Activated CD4-positive, alpha-beta memory T cell treated with anti-CD3 and anti-CD28 coated beads for 36 hours (primary cell): ENCODE measurements around the gene DCAF16. TPM values are rescaled to one million over a fixed set of nuclear protein-coding genes. Genes with fewer than 3 reads are reported as not detected.

Experiments
- CTCF ChIA-PET: fragments of 350-600 bp; sonication (Branson Sonifier 250); formaldehyde crosslinking; loops from one replicate; lab custom pipeline; 2021; ENCODE audit warnings: antibody characterized with exemption, inconsistent platforms; lab: Charles Lee
- POLR2A ChIA-PET: fragments of 350-600 bp; sonication (Branson Sonifier 250); formaldehyde crosslinking; loops from one replicate; lab custom pipeline; 2021; ENCODE audit warnings: antibody characterized with exemption; lab: Charles Lee
- DNase-seq: peaks from one replicate; pipeline ENCODE4 v3.0.0-alpha.2; 2020
- H3K27ac Mint-ChIP-seq: one replicate; pipeline ENCODE4 v1.8.0; 2021; ENCODE audit warnings: mixed read lengths
- H3K27me3 Mint-ChIP-seq: one replicate; pipeline ENCODE4 v1.8.0; 2021; ENCODE audit warnings: mixed read lengths
- H3K36me3 Mint-ChIP-seq: one replicate; pipeline ENCODE4 v1.8.0; 2021; ENCODE audit warnings: mixed read lengths
- H3K4me1 Mint-ChIP-seq: one replicate; pipeline ENCODE4 v1.8.0; 2021; ENCODE audit warnings: low read depth, mixed read lengths
- H3K4me3 Mint-ChIP-seq: one replicate; pipeline ENCODE4 v1.8.0; 2021; ENCODE audit warnings: mild to moderate bottlenecking, mixed read lengths
- H3K9me3 Mint-ChIP-seq: one replicate; pipeline ENCODE4 v1.8.0; 2021; ENCODE audit warnings: mixed read lengths
- intact Hi-C: fragments of 100-400 bp; cut with micrococcal nuclease; formaldehyde crosslinking; loops from one replicate; pipeline ENCODE4 v1.15.1; 2023
- total RNA-seq, 2 experiments: library from RNA; stranded (reverse); gene quantifications; one replicate each; pipeline ENCODE4 v1.2.3, GENCODE V29; 2021

DCAF16 gene
- total RNA-seq, 2 experiments from 2014 or later, result 33.9 to 34.1 TPM

- Mint-ChIP-seq H3K27ac (no peak within 1 kb of the TSS), H3K4me1 (peaks cover 11% of the 10 kb centered on the region), H3K27me3 (peaks cover 33% of the 10 kb centered on the region), H3K9me3 (no peaks in the 10 kb centered on the region), H3K4me3 (no peak within 1 kb of the TSS), H3K36me3 (no peaks in the 10 kb centered on the region)
- ChIA-PET CTCF (no interaction called here), POLR2A (no interaction called here)
- DNase-seq, result no peak
- intact Hi-C loops, result no loop called here
Measured at GRCh38 chr4:17781300-17782287, 29.0 kb downstream of the DCAF16 start, which contains the start of gene FAM184B. FAM184B (minus strand) TSS chr4:17781621; CDS start chr4:17781299, 322 bp downstream.

GRCh38 chr4:17780501-17781299, 29.9 kb downstream of the DCAF16 start:
- DNase-seq, result no peak
- intact Hi-C loops, result no loop called here
- no peaks in the 10 kb centered on the region for H3K36me3 Mint-ChIP-seq
- ChIA-PET POLR2A (no interaction called here), CTCF (no interaction called here)
- peaks cover 9% of the 10 kb centered on the region for H3K4me1 Mint-ChIP-seq
- H3K9me3 Mint-ChIP-seq, result no peaks in the 10 kb centered on the region
- H3K27me3 Mint-ChIP-seq, result peaks cover 33% of the 10 kb centered on the region
- H3K27ac Mint-ChIP-seq, result no peak overlapping the region
- no peak overlapping the region for H3K4me3 Mint-ChIP-seq

GRCh38 chr4:17778431-17778830, 32.1 kb downstream of the DCAF16 start:
- intact Hi-C loops, result no loop called here
- Mint-ChIP-seq H3K36me3 (no peaks in the 10 kb centered on the region), H3K4me1 (peaks cover 9% of the 10 kb centered on the region), H3K27me3 (peaks cover 33% of the 10 kb centered on the region), H3K27ac (no peak overlapping the region), H3K9me3 (no peaks in the 10 kb centered on the region), H3K4me3 (no peak overlapping the region)
- ChIA-PET CTCF (interaction anchor here (1.6 kb wide), 1 partner anchor 38 kb away, joined by 3 read pairs; no protein-coding TSS in a partner anchor), POLR2A (no interaction called here)
- no peak for DNase-seq

GRCh38 chr4:17773135-17773698, 37.3 kb downstream of the DCAF16 start:
- Mint-ChIP-seq H3K4me1 (no peaks in the 10 kb centered on the region), H3K9me3 (no peaks in the 10 kb centered on the region), H3K27ac (no peak overlapping the region), H3K27me3 (peaks cover 4% of the 10 kb centered on the region), H3K4me3 (no peak overlapping the region), H3K36me3 (no peaks in the 10 kb centered on the region)
- POLR2A ChIA-PET, result no interaction called here
- no peak for DNase-seq
- CTCF ChIA-PET, result no interaction called here
- intact Hi-C loops, result no loop called here

- ChIA-PET POLR2A (no interaction called here), CTCF (no interaction called here)
- Mint-ChIP-seq H3K27me3 (peaks cover 4% of the 10 kb centered on the region), H3K4me3 (no peak overlapping the region), H3K27ac (no peak overlapping the region), H3K4me1 (no peaks in the 10 kb centered on the region), H3K36me3 (no peaks in the 10 kb centered on the region), H3K9me3 (no peaks in the 10 kb centered on the region)
- DNase-seq, result no peak
- intact Hi-C loops, result no loop called here
Measured at GRCh38 chr4:17771284-17771908, 39.2 kb downstream of the DCAF16 start.

GRCh38 chr4:17770845-17771244, 39.7 kb downstream of the DCAF16 start:
- POLR2A ChIA-PET, result no interaction called here
- peaks cover 4% of the 10 kb centered on the region for H3K9me3 Mint-ChIP-seq
- H3K27me3 Mint-ChIP-seq, result peaks cover 7% of the 10 kb centered on the region
- H3K4me3 Mint-ChIP-seq, result no peak overlapping the region
- no peaks in the 10 kb centered on the region for H3K4me1 Mint-ChIP-seq
- no peaks in the 10 kb centered on the region for H3K36me3 Mint-ChIP-seq
- no peak for DNase-seq
- H3K27ac Mint-ChIP-seq, result no peak overlapping the region
- intact Hi-C loops, result no loop called here
- CTCF ChIA-PET, result no interaction called here

GRCh38 chr4:17769406-17770174, 41.0 kb downstream of the DCAF16 start:
- H3K27ac Mint-ChIP-seq, result no peak overlapping the region
- H3K4me3 Mint-ChIP-seq, result no peak overlapping the region
- POLR2A ChIA-PET, result no interaction called here

GRCh38 chr4:17766826-17767458, 43.6 kb downstream of the DCAF16 start:
- H3K4me1 Mint-ChIP-seq, result no peaks in the 10 kb centered on the region
- no peak overlapping the region for H3K27ac Mint-ChIP-seq
- H3K27me3 Mint-ChIP-seq, result peaks cover 7% of the 10 kb centered on the region
- intact Hi-C loops, result no loop called here
- DNase-seq, result no peak
- H3K9me3 Mint-ChIP-seq, result peaks cover 4% of the 10 kb centered on the region
- no peak overlapping the region for H3K4me3 Mint-ChIP-seq
- no peaks in the 10 kb centered on the region for H3K36me3 Mint-ChIP-seq
- ChIA-PET POLR2A (no interaction called here), CTCF (interaction anchor here (1.2 kb wide), 1 partner anchor 41 kb away, joined by 4 read pairs; no protein-coding TSS in a partner anchor)

More at GRCh38 chr4:17769406-17770174, 41.0 kb downstream of the DCAF16 start:
- intact Hi-C loops, result no loop called here
- no peak for DNase-seq
- Mint-ChIP-seq H3K9me3 (peaks cover 4% of the 10 kb centered on the region), H3K27me3 (peaks cover 7% of the 10 kb centered on the region), H3K36me3 (no peaks in the 10 kb centered on the region), H3K4me1 (no peaks in the 10 kb centered on the region)
- CTCF ChIA-PET, result no interaction called here

GRCh38 chr4:17765514-17766286, 44.9 kb downstream of the DCAF16 start:
- ChIA-PET CTCF (interaction anchor here (0.8 to 1.2 kb wide), 2 partner anchors 43 to 152 kb away, joined by 3 to 4 read pairs; no protein-coding TSS in a partner anchor), POLR2A (no interaction called here)
- H3K9me3 Mint-ChIP-seq, result peaks cover 4% of the 10 kb centered on the region
- H3K36me3 Mint-ChIP-seq, result no peaks in the 10 kb centered on the region
- H3K27ac Mint-ChIP-seq, result no peak overlapping the region
- DNase-seq, result peak; percentile 9
- no peak overlapping the region for H3K4me3 Mint-ChIP-seq
- intact Hi-C loops, result no loop called here
- H3K4me1 Mint-ChIP-seq, result no peaks in the 10 kb centered on the region
- peaks cover 7% of the 10 kb centered on the region for H3K27me3 Mint-ChIP-seq

GRCh38 chr4:17763931-17764330, 46.6 kb downstream of the DCAF16 start:
- no peak overlapping the region for H3K27ac Mint-ChIP-seq
- intact Hi-C loops, result no loop called here
- no peaks in the 10 kb centered on the region for H3K36me3 Mint-ChIP-seq
- POLR2A ChIA-PET, result no interaction called here
- DNase-seq, result no peak
- H3K9me3 Mint-ChIP-seq, result peaks cover 4% of the 10 kb centered on the region
- H3K4me3 Mint-ChIP-seq, result no peak overlapping the region
- no peaks in the 10 kb centered on the region for H3K4me1 Mint-ChIP-seq
- H3K27me3 Mint-ChIP-seq, result peaks cover 3% of the 10 kb centered on the region
- CTCF ChIA-PET, result no interaction called here
